ENCODE measurements around the gene BAMBI.

The BAMBI gene

GRCh38 chr10:28732091-28732490 is 54.8 kb downstream of the BAMBI start:
- TF ChIP-seq CTCF (IDR thresholded peaks at IDR 0.05; ENCODE audit: low read depth, low read length): no peak
- Histone ChIP-seq H3K27me3 (ENCODE audit: insufficient read depth, low read depth, severe bottlenecking) (no peaks in the 10 kb centered on the region), H3K4me3 (ENCODE audit: low read depth, low read length) (no peak overlapping the region), H3K36me3 (no peaks in the 10 kb centered on the region), H3K27ac (no peak overlapping the region), H3K9me3 (ENCODE audit: severe bottlenecking) (no peaks in the 10 kb centered on the region)
- no peak for DNase-seq
